Sciatic nerve (tissue), 2 donors: ENCODE data around the gene PIGA. TPM values are rescaled to one million over a fixed set of nuclear protein-coding genes. Genes with fewer than 3 reads are reported as not detected.

ENCODE experiments used
- ATAC-seq: fragments of 200-7000 bp; cut with Tn5 transposase; one replicate; pipeline ENCODE4 v1.9.1; 2020; ENCODE audit warnings: mild to moderate bottlenecking, moderate library complexity
- DNase-seq: peaks from one replicate; pipeline ENCODE4 v3.0.0-alpha.2; 2020; ENCODE audit warnings: low spot score
- intact Hi-C: fragments of 100-400 bp; cut with DNase I; formaldehyde crosslinking; loops from one replicate; pipeline ENCODE4 v1.14.2; 2022
- total RNA-seq: library from RNA; stranded (reverse); fragmentation: NEBNext Ultra II Directional; extraction: Animal tissue kit (Norgen Biotek cat#: 25700); gene quantifications from one replicate; pipeline ENCODE4 v1.2.1, GENCODE V29; 2021
- donor health status: DM: no; HTN: no; CAD: no.
- donor health status: DM: no; HTN: no; CAD: no.

Gene PIGA
- total RNA-seq, 1 donor from 2014 or later = 11.5 TPM

DNA sequence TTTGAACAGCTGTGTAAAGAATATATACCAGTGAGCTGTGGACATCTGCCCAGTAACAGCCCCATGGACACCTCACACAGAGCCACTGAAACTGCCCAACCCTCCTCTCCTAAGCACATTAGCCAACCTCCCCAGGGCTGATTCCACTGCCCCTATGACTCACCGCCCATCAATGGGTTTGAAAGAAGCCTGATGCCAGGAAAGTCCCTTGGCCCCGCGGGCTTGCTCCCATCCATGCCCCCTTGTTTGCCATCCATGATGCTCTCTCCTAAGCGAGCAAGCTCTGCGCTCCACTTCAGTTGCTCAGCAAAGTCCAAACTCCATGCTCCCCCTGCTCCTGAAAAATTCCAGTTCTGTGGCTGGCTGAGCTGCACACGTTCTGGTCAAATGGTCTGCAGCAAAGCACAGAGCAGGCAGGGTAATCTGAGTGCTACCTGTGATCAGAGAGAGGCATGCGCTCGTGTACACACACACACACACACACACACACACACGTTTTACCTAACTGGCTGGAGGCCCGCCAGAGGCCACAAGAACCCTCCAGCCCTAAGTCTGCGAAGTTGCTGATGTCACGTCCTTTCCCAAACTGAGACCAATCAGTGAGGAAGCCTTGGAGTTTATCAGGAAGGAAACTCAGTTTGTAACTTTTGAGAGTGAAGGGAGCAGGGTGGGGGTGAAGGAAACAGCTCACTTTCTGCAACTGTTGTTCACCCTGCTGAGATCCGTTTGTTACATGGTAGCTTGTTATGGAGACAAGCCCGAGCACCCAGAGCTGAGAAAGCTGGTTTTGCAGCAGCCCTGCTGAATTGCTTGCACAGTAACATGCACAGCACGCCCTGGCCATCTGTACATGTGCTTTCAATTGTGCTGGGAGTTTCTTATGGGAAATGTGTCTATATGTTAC, 65.5 kb downstream of the PIGA start, which contains the start of gene ASB9:
ASB9 (minus strand) TSS at position 466 of the 904 bp plus-strand sequence; CDS start at position 257, 209 bp downstream.
- ATAC-seq (peak; percentile 64), DNase-seq (no peak)
- intact Hi-C loops = no loop called here

Other genes with a start within 250 kb of the PIGA start
- 1.2 TPM for gene ASB9, start 65.4 kb downstream of the PIGA start, total RNA-seq
- not detected for gene ASB11, start 19.9 kb downstream of the PIGA start, total RNA-seq
- gene VEGFD, start 48.9 kb upstream of the PIGA start, total RNA-seq = 4.6 TPM
- 36.1 TPM for gene PIR, start 157.8 kb upstream of the PIGA start, total RNA-seq
- gene BMX, start 165.3 kb upstream of the PIGA start, total RNA-seq = 4.2 TPM